ENCODE data around the gene BBS7. TPM values are rescaled to one million over a fixed set of nuclear protein-coding genes. Genes with fewer than 3 reads are reported as not detected.

The BBS7 gene
- polyA plus RNA-seq, 1 donor from 2014 or later: 60.9 TPM

DNA sequence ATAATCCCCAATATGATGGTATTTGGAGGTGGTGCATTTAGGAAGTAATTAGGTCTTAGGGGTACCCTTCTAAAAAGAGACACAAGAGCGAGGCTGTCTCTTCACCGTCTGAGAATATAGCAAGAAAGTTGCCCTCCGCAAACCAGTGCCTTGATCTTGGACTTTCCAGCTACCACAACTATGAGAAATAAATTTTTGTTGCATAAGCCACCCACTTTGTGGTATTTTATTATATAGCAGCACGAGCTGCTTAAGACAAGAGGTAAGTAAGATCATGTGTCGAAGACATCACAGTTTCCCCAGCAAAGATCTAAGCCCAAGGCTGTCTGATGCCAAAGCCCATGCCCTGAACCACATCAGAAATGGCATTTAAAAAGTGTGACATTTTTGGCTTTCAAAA, 78.8 kb downstream of the BBS7 start:
- no peak overlapping the region for H2AFZ ChIP-seq (ENCODE audit: low read depth, low read length)
- H3K27me3 ChIP-seq (ENCODE audit: insufficient read depth, low read depth, low read length): no peaks in the 10 kb centered on the region
- H3K79me2 ChIP-seq (replicated peaks; ENCODE audit: insufficient read depth, low read length): no peaks in the 10 kb centered on the region
- no peaks in the 10 kb centered on the region for H3K9me3 ChIP-seq (ENCODE audit: low read length)
- H3K36me3 ChIP-seq (ENCODE audit: insufficient read depth, low read length): no peaks in the 10 kb centered on the region
- no peaks in the 10 kb centered on the region for H4K20me1 ChIP-seq (ENCODE audit: insufficient read depth)
- no peak overlapping the region for H3K4me3 ChIP-seq (ENCODE audit: low read length)
- H3K9ac ChIP-seq (ENCODE audit: low read length): no peak overlapping the region
- H3K4me2 ChIP-seq (ENCODE audit: low read length): no peak overlapping the region
- H3K9me2 ChIP-seq (ENCODE audit: insufficient read depth, low read length): no peaks in the 10 kb centered on the region
- no peak overlapping the region for H3K27ac ChIP-seq (ENCODE audit: low read length)
- H3F3A ChIP-seq (ENCODE audit: insufficient read depth, low read length, poor library complexity, severe bottlenecking): no peaks in the 10 kb centered on the region
- TF ChIP-seq, protein P1, sequence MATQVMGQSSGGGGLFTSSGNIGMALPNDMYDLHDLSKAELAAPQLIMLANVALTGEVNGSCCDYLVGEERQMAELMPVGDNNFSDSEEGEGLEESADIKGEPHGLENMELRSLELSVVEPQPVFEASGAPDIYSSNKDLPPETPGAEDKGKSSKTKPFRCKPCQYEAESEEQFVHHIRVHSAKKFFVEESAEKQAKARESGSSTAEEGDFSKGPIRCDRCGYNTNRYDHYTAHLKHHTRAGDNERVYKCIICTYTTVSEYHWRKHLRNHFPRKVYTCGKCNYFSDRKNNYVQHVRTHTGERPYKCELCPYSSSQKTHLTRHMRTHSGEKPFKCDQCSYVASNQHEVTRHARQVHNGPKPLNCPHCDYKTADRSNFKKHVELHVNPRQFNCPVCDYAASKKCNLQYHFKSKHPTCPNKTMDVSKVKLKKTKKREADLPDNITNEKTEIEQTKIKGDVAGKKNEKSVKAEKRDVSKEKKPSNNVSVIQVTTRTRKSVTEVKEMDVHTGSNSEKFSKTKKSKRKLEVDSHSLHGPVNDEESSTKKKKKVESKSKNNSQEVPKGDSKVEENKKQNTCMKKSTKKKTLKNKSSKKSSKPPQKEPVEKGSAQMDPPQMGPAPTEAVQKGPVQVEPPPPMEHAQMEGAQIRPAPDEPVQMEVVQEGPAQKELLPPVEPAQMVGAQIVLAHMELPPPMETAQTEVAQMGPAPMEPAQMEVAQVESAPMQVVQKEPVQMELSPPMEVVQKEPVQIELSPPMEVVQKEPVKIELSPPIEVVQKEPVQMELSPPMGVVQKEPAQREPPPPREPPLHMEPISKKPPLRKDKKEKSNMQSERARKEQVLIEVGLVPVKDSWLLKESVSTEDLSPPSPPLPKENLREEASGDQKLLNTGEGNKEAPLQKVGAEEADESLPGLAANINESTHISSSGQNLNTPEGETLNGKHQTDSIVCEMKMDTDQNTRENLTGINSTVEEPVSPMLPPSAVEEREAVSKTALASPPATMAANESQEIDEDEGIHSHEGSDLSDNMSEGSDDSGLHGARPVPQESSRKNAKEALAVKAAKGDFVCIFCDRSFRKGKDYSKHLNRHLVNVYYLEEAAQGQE (IDR thresholded peaks at IDR 0.05; ENCODE audit: borderline replicate concordance): no peak
- no peak for TF ChIP-seq MXI1 (conservative IDR thresholded peaks at IDR 0.05; ENCODE audit: poor library complexity, severe bottlenecking)
- no peak for TF ChIP-seq TAF1 (IDR thresholded peaks at IDR 0.05; ENCODE audit: low read depth)
- TF ChIP-seq EP300 (conservative IDR thresholded peaks at IDR 0.05; ENCODE audit: poor library complexity, severe bottlenecking): no peak
- no peak for TF ChIP-seq RAD21 (conservative IDR thresholded peaks at IDR 0.05)
- no peak for TF ChIP-seq SMC3 (conservative IDR thresholded peaks at IDR 0.05; ENCODE audit: poor library complexity)
- TF ChIP-seq POLR2AphosphoS5 (IDR thresholded peaks at IDR 0.05): no peak
- no peak for TF ChIP-seq EZH2 (IDR thresholded peaks at IDR 0.05; ENCODE audit: borderline replicate concordance, insufficient read depth, low read length, poor library complexity, severe bottlenecking)
- TF ChIP-seq, protein P2, sequence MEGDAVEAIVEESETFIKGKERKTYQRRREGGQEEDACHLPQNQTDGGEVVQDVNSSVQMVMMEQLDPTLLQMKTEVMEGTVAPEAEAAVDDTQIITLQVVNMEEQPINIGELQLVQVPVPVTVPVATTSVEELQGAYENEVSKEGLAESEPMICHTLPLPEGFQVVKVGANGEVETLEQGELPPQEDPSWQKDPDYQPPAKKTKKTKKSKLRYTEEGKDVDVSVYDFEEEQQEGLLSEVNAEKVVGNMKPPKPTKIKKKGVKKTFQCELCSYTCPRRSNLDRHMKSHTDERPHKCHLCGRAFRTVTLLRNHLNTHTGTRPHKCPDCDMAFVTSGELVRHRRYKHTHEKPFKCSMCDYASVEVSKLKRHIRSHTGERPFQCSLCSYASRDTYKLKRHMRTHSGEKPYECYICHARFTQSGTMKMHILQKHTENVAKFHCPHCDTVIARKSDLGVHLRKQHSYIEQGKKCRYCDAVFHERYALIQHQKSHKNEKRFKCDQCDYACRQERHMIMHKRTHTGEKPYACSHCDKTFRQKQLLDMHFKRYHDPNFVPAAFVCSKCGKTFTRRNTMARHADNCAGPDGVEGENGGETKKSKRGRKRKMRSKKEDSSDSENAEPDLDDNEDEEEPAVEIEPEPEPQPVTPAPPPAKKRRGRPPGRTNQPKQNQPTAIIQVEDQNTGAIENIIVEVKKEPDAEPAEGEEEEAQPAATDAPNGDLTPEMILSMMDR (IDR thresholded peaks at IDR 0.05; ENCODE audit: poor library complexity, severe bottlenecking): no peak

DNA sequence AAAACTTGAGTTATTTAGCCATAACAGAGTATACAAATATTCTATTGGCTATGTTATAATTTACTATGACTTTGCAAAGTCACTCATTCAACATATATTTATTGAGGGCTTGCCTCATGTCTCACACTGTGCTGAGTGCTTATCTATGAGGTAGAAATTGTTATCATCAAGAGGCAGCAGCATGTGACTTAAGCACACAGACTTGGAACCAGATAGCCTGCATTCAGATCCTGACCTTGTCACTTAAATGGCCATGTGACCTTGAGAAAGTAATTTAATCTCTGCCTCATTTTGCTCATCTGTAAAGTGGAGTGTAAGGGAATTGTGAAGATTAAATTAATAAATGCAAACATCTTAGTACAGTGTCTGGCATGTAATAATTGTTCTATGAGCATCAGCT, 79.3 kb downstream of the BBS7 start:
- H3K27me3 ChIP-seq (ENCODE audit: insufficient read depth, low read depth, low read length): no peaks in the 10 kb centered on the region
- H3K79me2 ChIP-seq (replicated peaks; ENCODE audit: insufficient read depth, low read length): no peaks in the 10 kb centered on the region
- H3F3A ChIP-seq (ENCODE audit: insufficient read depth, low read length, poor library complexity, severe bottlenecking): no peaks in the 10 kb centered on the region
- no peak overlapping the region for H3K9ac ChIP-seq (ENCODE audit: low read length)
- no peak overlapping the region for H3K4me3 ChIP-seq (ENCODE audit: low read length)
- H3K9me2 ChIP-seq (ENCODE audit: insufficient read depth, low read length): no peaks in the 10 kb centered on the region
- no peaks in the 10 kb centered on the region for H3K9me3 ChIP-seq (ENCODE audit: low read length)
- TF ChIP-seq, protein P2 (IDR thresholded peaks at IDR 0.05; ENCODE audit: poor library complexity, severe bottlenecking): no peak
- TF ChIP-seq POLR2AphosphoS5 (IDR thresholded peaks at IDR 0.05): no peak
- H4K20me1 ChIP-seq (ENCODE audit: insufficient read depth): no peaks in the 10 kb centered on the region
- H3K27ac ChIP-seq (ENCODE audit: low read length): no peak overlapping the region
- no peak overlapping the region for H2AFZ ChIP-seq (ENCODE audit: low read depth, low read length)
- H3K36me3 ChIP-seq (ENCODE audit: insufficient read depth, low read length): no peaks in the 10 kb centered on the region
- no peak overlapping the region for H3K4me2 ChIP-seq (ENCODE audit: low read length)

Data from neural cell (in vitro differentiated cells).